T-helper 2 cell treated with Interferon-gamma antibody and Interleukin-4, amounts not matched to agents 100 ng/mL and 5 ng/mL, for 36 hours (primary cell): Measurements from ENCODE around the gene CUL4A. TPM values are rescaled to one million over a fixed set of nuclear protein-coding genes. Genes with fewer than 3 reads are reported as not detected.

Experiments used
- intact Hi-C: fragments of 100-400 bp; cut with micrococcal nuclease; formaldehyde crosslinking; loops from one replicate; pipeline ENCODE4 v1.15.1; 2023
- total RNA-seq: library from RNA; stranded (reverse); gene quantifications from 2 replicates; pipeline ENCODE4 v1.2.3, GENCODE V29; 2022

CUL4A gene
- total RNA-seq, 1 donor from 2014 or later = 97.6 TPM

DNA sequence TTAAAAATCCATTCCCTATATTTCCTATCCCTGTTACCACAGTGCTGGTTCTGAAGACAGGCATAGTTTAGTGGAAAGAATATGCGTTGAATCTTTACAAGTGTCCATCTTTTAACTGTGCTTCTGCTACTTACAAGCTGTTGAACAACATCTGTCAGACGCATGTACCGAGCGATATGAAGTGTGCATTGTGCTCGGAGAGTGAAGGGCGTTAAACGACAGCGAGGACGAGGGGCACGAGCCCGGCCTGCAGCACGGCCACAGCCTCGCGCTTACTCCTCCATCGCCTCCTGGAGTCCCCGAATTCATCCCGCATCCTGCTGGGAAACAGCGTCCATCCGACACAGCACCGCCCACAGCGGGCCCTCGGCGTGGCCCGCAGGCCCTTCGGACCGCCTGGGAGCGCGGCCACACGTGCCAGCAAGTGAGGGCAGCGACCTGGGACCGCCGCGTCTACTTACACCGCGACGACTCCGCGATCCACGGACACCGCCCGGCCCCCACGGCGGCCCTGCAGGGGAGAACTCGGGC, 1.5 kb upstream of the CUL4A start:
- intact Hi-C loops = loop anchor here (2.0 to 5.0 kb wide), 3 partner anchors 47 to 283 kb away; partner anchors contain the start of gene DCUN1D2

- intact Hi-C loops = loop anchor here (1.0 to 5.0 kb wide), 6 partner anchors 48 to 282 kb away; partner anchors contain the start of genes DCUN1D2, LAMP1 and MCF2L
These were observed 735 bp upstream of the CUL4A start, which contains the start of gene PCID2 for GRCh38 chr13:113208421-113209335. Gene PCID2, minus strand, starts transcription at chr13:113208669. Its CDS starts 35 bp downstream, at chr13:113208634.

GRCh38 chr13:113209759-113210421, 477 bp downstream of the CUL4A start:
- intact Hi-C loops = loop anchor here (1.0 to 5.0 kb wide), 7 partner anchors 49 to 281 kb away; partner anchors contain the start of genes DCUN1D2, LAMP1 and MCF2L

DNA sequence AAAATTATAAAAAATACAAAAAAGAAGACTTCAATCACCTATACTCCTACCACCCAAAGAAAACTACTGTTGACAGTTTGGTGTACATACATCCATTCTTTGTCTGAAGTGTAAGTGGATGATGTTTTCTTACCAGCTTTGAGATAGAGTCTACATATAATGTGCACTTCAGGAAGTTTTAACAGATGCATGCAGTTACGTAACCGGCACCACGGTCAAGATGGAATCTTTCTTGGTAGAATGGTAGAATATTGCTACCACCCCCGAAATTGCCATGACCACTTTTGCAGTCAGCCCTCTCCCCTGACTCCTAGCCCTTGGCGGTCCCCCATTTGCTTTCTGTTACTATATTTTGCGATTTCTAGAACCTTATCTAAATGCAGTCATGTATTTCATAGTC, 1.4 kb downstream of the CUL4A start:
- intact Hi-C loops = loop anchor here (1.0 kb wide), 1 partner anchor 58 kb away; no protein-coding TSS in a partner anchor

DNA sequence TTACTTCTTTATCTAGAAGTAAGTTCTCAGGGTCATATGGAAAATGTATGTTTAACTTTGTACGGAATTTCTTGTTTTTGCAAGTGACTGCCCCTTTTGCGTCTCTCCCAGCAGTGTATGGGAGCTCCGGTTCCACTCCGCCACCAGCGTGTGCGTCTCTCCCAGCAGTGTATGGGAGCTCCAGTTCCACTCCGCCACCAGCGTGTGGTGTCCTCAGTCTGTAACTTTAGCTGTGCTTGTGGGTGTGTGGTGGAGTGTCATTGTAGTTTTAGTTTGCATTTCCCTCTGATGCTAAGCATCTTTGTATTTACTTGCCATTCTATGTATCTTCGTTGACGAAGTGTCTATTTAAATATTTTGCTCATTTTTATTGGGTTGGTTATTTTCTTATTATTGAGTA, 2.4 kb downstream of the CUL4A start:
- intact Hi-C loops = no loop called here

GRCh38 chr13:113216254-113217048, 7.0 kb downstream of the CUL4A start:
- intact Hi-C loops = no loop called here

GRCh38 chr13:113218586-113218985, 9.2 kb downstream of the CUL4A start:
- intact Hi-C loops = no loop called here

- intact Hi-C loops = no loop called here
These were observed 10.0 kb downstream of the CUL4A start for GRCh38 chr13:113219256-113219940.

- intact Hi-C loops = no loop called here
These were observed 10.8 kb downstream of the CUL4A start for GRCh38 chr13:113220141-113220598.

GRCh38 chr13:113220877-113221276, 11.5 kb downstream of the CUL4A start:
- intact Hi-C loops = no loop called here

DNA sequence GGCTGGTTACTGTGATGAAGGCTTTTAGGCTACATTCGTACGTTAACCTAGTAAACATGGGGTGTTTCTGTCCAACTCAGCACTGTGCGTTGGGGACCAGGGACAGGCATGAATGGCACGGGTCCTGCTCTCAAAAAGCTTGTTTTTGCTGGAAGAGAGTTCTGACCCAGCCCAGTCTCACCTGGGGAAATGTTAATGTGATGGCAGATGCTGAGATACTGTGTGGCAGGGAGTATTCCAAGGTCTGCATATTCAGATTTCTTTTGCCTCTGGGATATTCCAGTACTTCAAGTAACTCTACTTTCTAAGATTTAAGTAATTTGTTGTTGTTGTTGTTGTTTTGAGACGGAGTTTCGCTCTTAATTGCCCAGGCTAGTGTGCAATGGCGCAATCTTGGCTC, 13.7 kb downstream of the CUL4A start:
- intact Hi-C loops = no loop called here

DNA sequence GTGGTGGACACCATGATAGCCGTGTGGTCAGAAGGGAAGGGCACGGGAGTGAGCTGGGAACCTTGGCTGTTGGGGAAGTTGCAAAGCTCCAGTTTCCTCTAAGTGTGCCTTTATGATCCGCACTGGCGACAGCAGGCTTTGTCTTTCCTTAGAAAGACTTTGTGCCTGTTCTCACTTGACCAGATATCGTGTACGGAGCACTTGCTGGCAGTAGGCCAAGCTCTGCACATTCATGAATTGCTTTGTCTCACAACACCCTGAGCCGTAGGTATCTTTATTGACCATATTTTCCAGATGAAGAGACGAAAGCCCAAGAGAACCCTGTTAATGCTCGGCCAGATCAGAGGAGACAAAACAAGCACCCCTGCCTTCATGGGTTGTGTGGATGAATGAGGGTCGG, 15.1 kb downstream of the CUL4A start:
- intact Hi-C loops = no loop called here

GRCh38 chr13:113225515-113225914, 16.1 kb downstream of the CUL4A start:
- intact Hi-C loops = no loop called here

DNA sequence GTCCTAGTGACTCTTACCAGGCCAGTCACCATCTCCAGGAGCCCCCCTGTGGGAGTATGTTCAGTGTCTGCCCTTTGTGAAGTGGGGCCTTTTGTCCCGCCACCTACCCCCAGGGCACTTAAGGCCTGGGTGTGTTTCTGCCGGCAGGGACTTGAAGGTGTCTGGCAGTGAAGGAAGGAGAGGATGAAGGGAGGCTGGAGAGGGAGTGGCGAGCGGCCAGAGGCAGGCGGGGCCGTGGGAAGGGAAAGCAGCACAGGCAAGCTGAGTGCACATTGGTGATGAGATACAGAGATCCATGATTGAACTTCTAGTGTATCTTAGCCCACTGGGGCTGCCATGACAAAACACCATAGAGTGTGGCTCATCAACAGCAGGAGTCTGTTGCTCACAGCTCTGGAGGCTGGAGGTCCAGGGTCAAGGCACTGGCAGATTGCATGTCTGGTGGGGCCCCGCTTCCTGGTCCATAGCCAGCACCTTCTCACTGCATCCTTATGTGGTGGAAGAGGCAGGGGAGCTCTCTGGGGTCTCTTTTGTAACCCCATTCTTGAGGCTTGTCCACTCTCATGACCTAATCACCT, 17.5 kb downstream of the CUL4A start:
- intact Hi-C loops = no loop called here

GRCh38 chr13:113229161-113229560, 19.7 kb downstream of the CUL4A start:
- intact Hi-C loops = no loop called here

DNA sequence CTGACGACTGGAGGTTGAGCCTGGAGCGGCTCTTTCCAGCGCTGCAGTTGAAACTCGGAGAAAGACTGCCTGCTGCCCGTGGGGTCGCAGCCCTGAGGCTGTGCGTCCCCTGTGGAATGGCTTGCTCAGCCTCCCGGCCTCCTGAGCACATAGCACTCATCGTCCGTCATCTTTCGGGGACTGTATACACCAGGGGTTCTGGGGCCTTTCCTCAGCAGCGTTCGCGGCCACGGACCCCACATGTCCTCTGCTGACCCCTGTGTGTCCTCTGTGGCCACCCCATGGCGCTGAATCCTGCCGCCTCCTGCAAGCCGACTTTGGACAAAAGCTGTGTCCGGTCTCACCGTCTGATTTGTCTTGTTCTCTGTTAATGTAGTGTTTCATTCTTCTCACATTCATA, 20.4 kb downstream of the CUL4A start:
- intact Hi-C loops = no loop called here

- intact Hi-C loops = no loop called here
These were observed 22.1 kb downstream of the CUL4A start for GRCh38 chr13:113231306-113232207.

DNA sequence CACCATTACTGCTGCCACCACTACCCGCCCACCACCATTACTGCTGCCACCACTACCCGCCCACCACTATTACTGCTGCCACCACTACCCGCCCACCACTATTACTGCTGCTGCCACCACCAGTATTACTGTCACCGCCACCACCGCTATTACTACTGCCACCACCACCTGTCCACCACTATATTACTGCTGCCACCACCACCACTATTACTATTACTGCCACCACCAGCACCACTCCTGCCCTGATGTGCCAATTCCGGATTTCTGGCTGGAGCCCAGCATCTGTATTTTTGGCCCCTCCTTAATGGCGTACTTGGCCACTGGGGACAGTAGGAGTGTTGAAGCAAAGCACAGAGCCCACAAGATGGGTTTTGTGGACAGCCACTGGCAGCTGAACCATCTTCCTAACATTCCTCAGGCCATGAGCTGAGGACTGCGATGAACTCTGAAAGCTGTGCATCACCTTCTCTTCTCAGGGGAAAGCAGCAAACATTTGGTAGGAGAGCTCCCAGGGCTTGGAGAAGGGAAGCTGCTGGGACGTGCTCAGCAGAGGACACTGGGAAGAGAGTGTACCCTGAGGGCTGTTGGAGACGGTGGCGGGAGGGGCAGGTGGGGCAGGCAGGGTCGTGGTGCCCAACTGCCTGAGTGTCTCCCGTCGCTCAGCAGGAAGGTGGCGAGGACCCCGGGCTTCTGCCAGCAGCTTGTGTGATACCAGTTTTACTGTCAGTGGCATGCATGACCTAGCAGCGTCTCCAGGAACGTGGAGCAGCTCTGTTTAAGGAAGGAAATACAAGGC, 23.0 kb downstream of the CUL4A start:
- intact Hi-C loops = no loop called here
